Esophagus (tissue), 2 donors: ENCODE results near the gene ARHGAP4. TPM values are rescaled to one million over a fixed set of nuclear protein-coding genes. Genes with fewer than 3 reads are reported as not detected.

ENCODE experiments used
- H3K27ac ChIP-seq, 2 donors: one replicate each; pipeline ENCODE4 v1.5.1; 2013; ENCODE audit warnings: low read depth in 2 of 2, mild to moderate bottlenecking in 2 of 2, inconsistent platforms in 1 of 2, low read length in 1 of 2, moderate library complexity in 1 of 2
- H3K27me3 ChIP-seq, 2 donors: one replicate each; pipeline ENCODE4 v1.6.1; 2013; ENCODE audit warnings: low read length in 2 of 2, control low read depth in 1 of 2, mild to moderate bottlenecking in 1 of 2; ENCODE audit not compliant: insufficient read depth in 2 of 2, control insufficient read depth in 1 of 2
- H3K36me3 ChIP-seq, 2 donors: one replicate each; pipeline ENCODE4 v1.6.1; 2013; ENCODE audit warnings: low read length in 1 of 2; ENCODE audit not compliant: control insufficient read depth in 2 of 2, insufficient read depth in 2 of 2
- H3K4me1 ChIP-seq, 2 donors: one replicate each; pipeline ENCODE4 v1.6.1; 2013; ENCODE audit warnings: low read length in 1 of 2; ENCODE audit not compliant: control insufficient read depth in 2 of 2, insufficient read depth in 2 of 2
- H3K4me3 ChIP-seq, 2 donors: one replicate each; pipeline ENCODE4 v1.5.1; 2013; ENCODE audit warnings: low read length in 2 of 2, mild to moderate bottlenecking in 2 of 2, low read depth in 1 of 2, moderate library complexity in 1 of 2
- H3K9me3 ChIP-seq, 2 donors: one replicate each; pipeline ENCODE4 v1.6.1; 2013; ENCODE audit warnings: mild to moderate bottlenecking in 2 of 2, low read depth in 1 of 2, low read length in 1 of 2, moderate library complexity in 1 of 2; ENCODE audit not compliant: control insufficient read depth in 2 of 2, insufficient read depth in 1 of 2
- WGBS, 2 donors: extraction: QIAGEN DNeasy Blood & Tissue Kit; methylation state at CpG; one replicate each; pipeline ENCODE4 v1.1.7; 2013; 5-methylcytosine and 5-hydroxymethylcytosine counted together
- polyA plus RNA-seq, 2 donors: library from polyadenylated mRNA; stranded (reverse); fragments of 200-250 nt; gene quantifications; one replicate each; pipeline ENCODE4 v1.2.3, GENCODE V29; 2013
- donor health status: healthy with polysubstance abuse.
- donor health status: Bipolar disorder and iron deficiency.

ARHGAP4 gene
- polyA plus RNA-seq, 2 donors, result 10.6 to 23.4 TPM

- no peak overlapping the region for H3K4me3 ChIP-seq
- H3K27ac ChIP-seq, result no peak overlapping the region
- no peaks in the 10 kb centered on the region for H3K4me1 ChIP-seq
- 60 to 66% methylated on average over 12 of the region's 12 CpGs for WGBS, 2 donors
- no peaks in the 10 kb centered on the region for H3K36me3 ChIP-seq
- no peaks in the 10 kb centered on the region for H3K9me3 ChIP-seq
- H3K27me3 ChIP-seq, result peaks cover 0 to 9% of the 10 kb centered on the region in 2 donors
These were observed 46.2 kb downstream of the ARHGAP4 start for GRCh38 chrX:153879741-153880439.

- Histone ChIP-seq H3K9me3 (no peaks in the 10 kb centered on the region), H3K4me1 (no peaks in the 10 kb centered on the region), H3K27me3 (peaks cover 0 to 3% of the 10 kb centered on the region in 2 donors), H3K27ac (no peak overlapping the region), H3K36me3 (no peaks in the 10 kb centered on the region), H3K4me3 (no peak overlapping the region)
- WGBS, 2 donors, result 8 to 15% methylated on average over 24 to 28 of the region's 28 CpGs
These were observed 47.0 kb downstream of the ARHGAP4 start for GRCh38 chrX:153878969-153879653.

- Histone ChIP-seq H3K27me3 (peaks cover 0 to 3% of the 10 kb centered on the region in 2 donors), H3K27ac (no peak overlapping the region)
- WGBS, 2 donors, result 28 to 50% methylated on average over 5 of the region's 5 CpGs
These were observed 47.7 kb downstream of the ARHGAP4 start for GRCh38 chrX:153878345-153878744.

GRCh38 chrX:153877571-153878261 is 48.3 kb downstream of the ARHGAP4 start:
- no peaks in the 10 kb centered on the region for H3K36me3 ChIP-seq
- WGBS, 2 donors, result 73 to 80% methylated on average over 8 of the region's 8 CpGs
- peaks cover 0 to 3% of the 10 kb centered on the region in 2 donors for H3K27me3 ChIP-seq
- H3K4me1 ChIP-seq, result no peaks in the 10 kb centered on the region
- no peak overlapping the region for H3K27ac ChIP-seq
- no peaks in the 10 kb centered on the region for H3K9me3 ChIP-seq
- H3K4me3 ChIP-seq, result no peak overlapping the region

More at GRCh38 chrX:153878345-153878744, 47.7 kb downstream of the ARHGAP4 start:
- H3K4me1 ChIP-seq, result no peaks in the 10 kb centered on the region
- H3K9me3 ChIP-seq, result no peaks in the 10 kb centered on the region
- H3K36me3 ChIP-seq, result no peaks in the 10 kb centered on the region
- H3K4me3 ChIP-seq, result no peak overlapping the region

- WGBS, 2 donors, result 52 to 67% methylated on average over 3 of the region's 3 CpGs
- H3K27me3 ChIP-seq, result peaks cover 0 to 3% of the 10 kb centered on the region in 2 donors
- no peaks in the 10 kb centered on the region for H3K9me3 ChIP-seq
- H3K36me3 ChIP-seq, result no peaks in the 10 kb centered on the region
- H3K4me3 ChIP-seq, result no peak overlapping the region
- no peak overlapping the region for H3K27ac ChIP-seq
- H3K4me1 ChIP-seq, result no peaks in the 10 kb centered on the region
These were observed 50.0 kb downstream of the ARHGAP4 start for GRCh38 chrX:153876112-153876491.

GRCh38 chrX:153875391-153876111 is 50.5 kb downstream of the ARHGAP4 start:
- Histone ChIP-seq H3K27ac (no peak overlapping the region), H3K4me1 (no peaks in the 10 kb centered on the region), H3K9me3 (no peaks in the 10 kb centered on the region), H3K36me3 (no peaks in the 10 kb centered on the region), H3K4me3 (no peak overlapping the region), H3K27me3 (peaks cover 0 to 3% of the 10 kb centered on the region in 2 donors)
- 4 to 11% methylated on average over 28 to 34 of the region's 42 CpGs for WGBS, 2 donors

GRCh38 chrX:153874366-153875125 is 51.5 kb downstream of the ARHGAP4 start:
- WGBS, 2 donors, result 77 to 79% methylated on average over 13 of the region's 13 CpGs
- peaks cover 0 to 3% of the 10 kb centered on the region in 2 donors for H3K27me3 ChIP-seq
- H3K27ac ChIP-seq, result no peak overlapping the region
- H3K4me3 ChIP-seq, result no peak overlapping the region
- no peaks in the 10 kb centered on the region for H3K4me1 ChIP-seq
- H3K9me3 ChIP-seq, result no peaks in the 10 kb centered on the region
- H3K36me3 ChIP-seq, result no peaks in the 10 kb centered on the region

- no peak overlapping the region for H3K4me3 ChIP-seq
- 43% methylated on average over 3 of the region's 3 CpGs for WGBS, 2 donors
- no peaks in the 10 kb centered on the region for H3K4me1 ChIP-seq
- H3K27ac ChIP-seq, result no peak overlapping the region
- no peaks in the 10 kb centered on the region for H3K36me3 ChIP-seq
- no peaks in the 10 kb centered on the region for H3K9me3 ChIP-seq
- H3K27me3 ChIP-seq, result peaks cover 0 to 3% of the 10 kb centered on the region in 2 donors
These were observed 52.0 kb downstream of the ARHGAP4 start for GRCh38 chrX:153874085-153874365.
